ENCODE measurements around the gene IGSF21. TPM values are rescaled to one million over a fixed set of nuclear protein-coding genes. Genes with fewer than 3 reads are reported as not detected.

Gene IGSF21
- polyA plus RNA-seq, 1 experiment: not detected

GRCh38 chr1:18142969-18143368 is 35.4 kb downstream of the IGSF21 start:
- H3K4me3 ChIP-seq (ENCODE audit: low read depth, low read length): no peak overlapping the region
- H3K27me3 ChIP-seq (ENCODE audit: control insufficient read depth, insufficient read depth, low read length): no peaks in the 10 kb centered on the region
- TF ChIP-seq, protein P1, sequence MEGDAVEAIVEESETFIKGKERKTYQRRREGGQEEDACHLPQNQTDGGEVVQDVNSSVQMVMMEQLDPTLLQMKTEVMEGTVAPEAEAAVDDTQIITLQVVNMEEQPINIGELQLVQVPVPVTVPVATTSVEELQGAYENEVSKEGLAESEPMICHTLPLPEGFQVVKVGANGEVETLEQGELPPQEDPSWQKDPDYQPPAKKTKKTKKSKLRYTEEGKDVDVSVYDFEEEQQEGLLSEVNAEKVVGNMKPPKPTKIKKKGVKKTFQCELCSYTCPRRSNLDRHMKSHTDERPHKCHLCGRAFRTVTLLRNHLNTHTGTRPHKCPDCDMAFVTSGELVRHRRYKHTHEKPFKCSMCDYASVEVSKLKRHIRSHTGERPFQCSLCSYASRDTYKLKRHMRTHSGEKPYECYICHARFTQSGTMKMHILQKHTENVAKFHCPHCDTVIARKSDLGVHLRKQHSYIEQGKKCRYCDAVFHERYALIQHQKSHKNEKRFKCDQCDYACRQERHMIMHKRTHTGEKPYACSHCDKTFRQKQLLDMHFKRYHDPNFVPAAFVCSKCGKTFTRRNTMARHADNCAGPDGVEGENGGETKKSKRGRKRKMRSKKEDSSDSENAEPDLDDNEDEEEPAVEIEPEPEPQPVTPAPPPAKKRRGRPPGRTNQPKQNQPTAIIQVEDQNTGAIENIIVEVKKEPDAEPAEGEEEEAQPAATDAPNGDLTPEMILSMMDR (IDR thresholded peaks at IDR 0.05; ENCODE audit: low read depth, low read length): no peak
- H3K9me3 ChIP-seq (ENCODE audit: control insufficient read depth, insufficient read depth, low read length): no peaks in the 10 kb centered on the region
- ChIA-PET POLR2A (no interaction called here), CTCF (no interaction called here)
- no peak for DNase-seq (ENCODE audit: low read depth, low spot score)
- H3K27ac ChIP-seq (ENCODE audit: low read depth, low read length): no peak overlapping the region

DNA sequence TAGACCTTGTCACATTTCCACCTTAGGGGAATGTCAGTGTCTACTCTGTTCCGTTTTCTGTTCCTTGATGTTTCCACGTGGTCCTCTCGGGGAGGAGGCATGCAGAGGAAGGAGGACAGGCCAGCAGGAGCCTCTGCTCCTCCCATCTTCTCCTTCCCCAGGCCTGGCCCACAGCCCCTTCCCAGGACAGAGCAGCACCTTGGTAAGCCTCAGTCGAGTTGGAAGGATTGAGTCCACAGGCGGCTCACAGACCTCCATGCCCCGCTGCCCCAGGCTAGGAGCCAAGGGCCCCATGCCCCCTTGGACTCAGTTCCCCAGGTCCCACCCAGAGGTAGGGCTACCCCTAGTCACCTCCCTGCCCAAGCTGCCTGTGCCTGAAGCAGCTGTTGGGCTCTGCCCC is 36.5 kb downstream of the IGSF21 start:
- ChIA-PET CTCF (no interaction called here), POLR2A (no interaction called here)
- DNase-seq (ENCODE audit: low read depth, low spot score): no peak
- H3K9me3 ChIP-seq (ENCODE audit: control insufficient read depth, insufficient read depth, low read length): no peaks in the 10 kb centered on the region
- TF ChIP-seq, protein P1 (IDR thresholded peaks at IDR 0.05; ENCODE audit: low read depth, low read length): no peak
- H3K27ac ChIP-seq (ENCODE audit: low read depth, low read length): no peak overlapping the region
- H3K4me3 ChIP-seq (ENCODE audit: low read depth, low read length): no peak overlapping the region
- H3K27me3 ChIP-seq (ENCODE audit: control insufficient read depth, insufficient read depth, low read length): no peaks in the 10 kb centered on the region

- TF ChIP-seq, protein P1 (IDR thresholded peaks at IDR 0.05; ENCODE audit: low read depth, low read length): no peak
- ChIA-PET POLR2A (no interaction called here), CTCF (no interaction called here)
- Histone ChIP-seq H3K27ac (ENCODE audit: low read depth, low read length) (no peak overlapping the region), H3K27me3 (ENCODE audit: control insufficient read depth, insufficient read depth, low read length) (no peaks in the 10 kb centered on the region), H3K4me3 (ENCODE audit: low read depth, low read length) (no peak overlapping the region), H3K9me3 (ENCODE audit: control insufficient read depth, insufficient read depth, low read length) (no peaks in the 10 kb centered on the region)
- DNase-seq (ENCODE audit: low read depth, low spot score): no peak
Measured at GRCh38 chr1:18144916-18145647, 37.5 kb downstream of the IGSF21 start.

DNA sequence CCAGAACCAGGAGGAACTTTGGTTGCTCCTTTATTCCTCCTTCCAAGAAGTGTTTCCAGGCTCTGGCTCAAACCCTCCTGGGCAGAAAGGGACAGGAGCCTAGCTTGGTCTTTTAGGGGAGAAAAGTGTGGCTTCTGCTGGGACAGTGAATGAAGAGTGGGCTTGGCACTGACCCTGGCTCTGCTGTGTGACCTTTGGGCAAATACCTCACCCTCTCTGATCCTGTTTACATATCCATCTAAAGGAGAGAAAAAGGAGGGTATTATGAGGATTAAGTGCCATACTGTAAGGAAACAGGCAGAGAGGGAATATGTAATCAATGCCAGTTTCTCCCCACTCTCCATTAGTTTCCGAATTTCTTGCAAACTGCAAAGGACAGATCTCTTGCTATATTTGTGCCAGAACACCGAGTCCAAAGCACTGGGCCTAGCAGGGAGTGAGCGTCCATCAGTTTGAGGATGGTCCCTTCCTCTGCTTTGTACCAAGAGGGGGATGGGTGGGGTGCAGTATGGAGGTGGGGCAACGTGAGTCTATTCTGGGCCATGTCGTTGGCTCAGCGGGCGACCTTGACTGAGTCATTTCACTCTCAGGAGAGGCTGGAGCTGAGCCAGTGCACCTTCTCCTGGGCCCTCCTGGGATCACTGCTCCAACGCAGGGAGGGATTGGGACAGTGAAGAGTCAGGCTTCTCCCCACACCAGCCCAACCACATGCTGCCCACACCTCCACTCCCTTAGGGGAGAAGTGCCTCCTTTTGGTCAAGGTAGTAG is 38.4 kb downstream of the IGSF21 start:
- TF ChIP-seq, protein P1 (IDR thresholded peaks at IDR 0.05; ENCODE audit: low read depth, low read length): no peak
- Histone ChIP-seq H3K27me3 (ENCODE audit: control insufficient read depth, insufficient read depth, low read length) (no peaks in the 10 kb centered on the region), H3K27ac (ENCODE audit: low read depth, low read length) (no peak overlapping the region), H3K9me3 (ENCODE audit: control insufficient read depth, insufficient read depth, low read length) (no peaks in the 10 kb centered on the region), H3K4me3 (ENCODE audit: low read depth, low read length) (no peak overlapping the region)
- DNase-seq (ENCODE audit: low read depth, low spot score): no peak
- CTCF ChIA-PET: no interaction called here
- POLR2A ChIA-PET: no interaction called here

DNA sequence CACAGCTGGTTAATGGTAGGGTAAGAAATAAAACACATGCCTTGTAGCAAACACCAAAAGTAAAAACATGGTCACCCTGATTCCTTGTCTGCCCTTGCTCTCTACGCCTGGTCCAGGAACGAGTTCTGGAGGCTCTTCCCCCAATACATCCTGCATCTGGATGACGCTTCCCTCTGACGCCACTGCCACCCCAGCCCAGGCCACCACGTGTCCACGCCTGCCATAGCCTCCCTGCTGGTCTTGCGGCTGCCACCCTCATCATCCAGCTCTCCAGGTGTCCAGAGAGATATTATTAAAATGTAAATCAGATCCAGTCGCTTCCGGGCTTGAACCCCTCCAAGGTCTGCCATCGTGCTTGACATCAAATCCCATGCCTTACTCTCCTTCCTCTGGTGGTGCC is 39.3 kb downstream of the IGSF21 start:
- CTCF ChIA-PET: no interaction called here

More for the DNA sequence above, 39.3 kb downstream of the IGSF21 start:
- TF ChIP-seq, protein P1 (IDR thresholded peaks at IDR 0.05; ENCODE audit: low read depth, low read length): no peak
- H3K27ac ChIP-seq (ENCODE audit: low read depth, low read length): no peak overlapping the region
- H3K27me3 ChIP-seq (ENCODE audit: control insufficient read depth, insufficient read depth, low read length): no peaks in the 10 kb centered on the region
- no peak overlapping the region for H3K4me3 ChIP-seq (ENCODE audit: low read depth, low read length)
- POLR2A ChIA-PET: no interaction called here
- DNase-seq (ENCODE audit: low read depth, low spot score): no peak
- H3K9me3 ChIP-seq (ENCODE audit: control insufficient read depth, insufficient read depth, low read length): no peaks in the 10 kb centered on the region
